Subcutaneous abdominal adipose tissue (tissue), 5 donors: ENCODE measurements around the gene ODF2.
"Not testable (repeated sequence)": the region's sequence is repeated elsewhere in the genome, so short reads cannot be mapped to it uniquely, and the experiment has no call there.

ENCODE experiments used
- H3K27ac ChIP-seq: one replicate; pipeline ENCODE4 v1.7.0; 2013; ENCODE audit warnings: low read depth, mild to moderate bottlenecking, inconsistent platforms, low read length, moderate library complexity
- H3K27me3 ChIP-seq, 5 donors: one replicate each; pipeline ENCODE4 v1.7.0; 2013; ENCODE audit warnings: low read length in 5 of 5, inconsistent platforms in 1 of 5; ENCODE audit not compliant: control insufficient read depth in 5 of 5, insufficient read depth in 4 of 5
- H3K36me3 ChIP-seq, 5 donors: one replicate each; pipeline ENCODE4 v1.7.0; 2013; ENCODE audit warnings: low read length in 5 of 5; ENCODE audit not compliant: control insufficient read depth in 5 of 5, insufficient read depth in 5 of 5
- H3K4me1 ChIP-seq, 5 donors: one replicate each; pipeline ENCODE4 v1.7.0; 2013; ENCODE audit warnings: low read length in 5 of 5, mild to moderate bottlenecking in 3 of 5, moderate library complexity in 1 of 5; ENCODE audit not compliant: control insufficient read depth in 5 of 5, insufficient read depth in 5 of 5
- H3K4me3 ChIP-seq, 5 donors: one replicate each; pipeline ENCODE4 v1.7.0; 2013; ENCODE audit warnings: low read length in 5 of 5, low read depth in 1 of 5
- H3K9ac ChIP-seq, 5 donors: one replicate each; pipeline ENCODE4 v1.7.0; 2013; ENCODE audit warnings: low read length in 5 of 5, mild to moderate bottlenecking in 4 of 5, moderate library complexity in 3 of 5
- H3K9me3 ChIP-seq, 5 donors: one replicate each; pipeline ENCODE4 v1.7.0; 2013; ENCODE audit warnings: low read length in 5 of 5; ENCODE audit not compliant: control insufficient read depth in 5 of 5
- donor health status: healthy.
- donor health status: healthy.
- donor health status: healthy.
- donor health status: healthy.
- donor health status: healthy.

ODF2 gene

GRCh38 chr9:128415281-128415680, 40.5 kb upstream of the ODF2 start:
- Histone ChIP-seq H3K4me3 (no peak overlapping the region), H3K4me1 (peaks cover 5 to 19% (median 14%) of the 10 kb centered on the region in 5 donors), H3K9me3 (no peaks in the 10 kb centered on the region), H3K36me3 (no peaks in the 10 kb centered on the region), H3K9ac (no peak overlapping the region), H3K27me3 (peaks cover 16 to 31% (median 26%) of the 10 kb centered on the region in 5 donors), H3K27ac (no peak overlapping the region)

- no peak overlapping the region for H3K4me3 ChIP-seq
- no peaks in the 10 kb centered on the region for H3K36me3 ChIP-seq
- H3K27me3 ChIP-seq = peaks cover 16 to 31% (median 26%) of the 10 kb centered on the region in 5 donors
- H3K9ac ChIP-seq = no peak overlapping the region
- H3K27ac ChIP-seq = no peak overlapping the region
- peaks cover 5 to 25% (median 17%) of the 10 kb centered on the region in 5 donors for H3K4me1 ChIP-seq
- H3K9me3 ChIP-seq = no peaks in the 10 kb centered on the region
Observed at GRCh38 chr9:128416014-128416413, 39.8 kb upstream of the ODF2 start.

GRCh38 chr9:128416432-128417019, 39.3 kb upstream of the ODF2 start:
- peaks cover 16 to 29% (median 26%) of the 10 kb centered on the region in 5 donors for H3K27me3 ChIP-seq
- H3K4me3 ChIP-seq = no peak overlapping the region
- H3K27ac ChIP-seq = no peak overlapping the region
- peaks cover 5 to 30% (median 21%) of the 10 kb centered on the region in 5 donors for H3K4me1 ChIP-seq
- no peak overlapping the region for H3K9ac ChIP-seq
- H3K36me3 ChIP-seq = no peaks in the 10 kb centered on the region
- no peaks in the 10 kb centered on the region for H3K9me3 ChIP-seq

DNA sequence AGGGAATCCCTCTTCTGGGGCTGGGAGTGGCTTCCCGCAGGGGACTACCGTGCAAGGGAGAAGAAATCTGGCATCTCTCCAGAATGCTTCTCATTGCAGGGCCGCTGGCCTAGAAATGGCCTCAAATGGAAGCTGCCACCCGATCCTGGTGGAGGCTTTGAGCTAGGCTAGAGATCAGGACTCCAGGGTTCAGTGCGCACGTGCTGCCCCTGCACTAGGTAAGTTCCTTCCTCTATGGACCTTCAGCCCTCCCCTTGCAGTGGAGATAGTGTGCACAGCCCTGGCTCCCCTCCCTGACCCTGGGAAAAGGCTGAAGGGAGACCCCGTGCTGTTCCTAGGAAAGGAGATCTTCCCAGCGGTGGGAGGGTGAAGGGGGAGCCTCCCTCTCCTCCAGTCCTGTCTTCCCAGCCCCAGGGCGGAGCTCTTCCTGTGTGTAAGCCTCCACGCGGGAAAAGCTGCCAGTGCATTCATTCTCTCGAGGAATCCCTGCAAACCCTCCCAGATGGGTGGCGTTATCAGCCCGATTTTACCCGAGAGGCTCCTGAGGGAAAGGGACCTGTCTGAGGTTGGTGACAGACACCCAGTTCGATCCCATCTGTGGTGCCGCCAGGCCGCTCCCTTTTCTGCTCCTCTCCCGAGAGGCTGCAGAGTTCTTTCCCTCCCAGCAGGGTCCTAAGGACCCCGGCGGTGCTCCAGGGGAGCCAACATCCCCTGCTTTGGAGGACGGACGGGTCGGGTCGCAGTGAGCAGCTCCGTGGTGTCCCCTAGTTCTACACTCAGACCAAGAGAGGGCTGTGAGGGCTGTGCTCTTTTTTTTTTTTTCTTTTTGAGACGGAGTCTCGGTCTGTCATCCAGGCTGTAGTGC, 36.5 kb upstream of the ODF2 start:
- Histone ChIP-seq H3K36me3 (peaks cover 0 to 8% (median under 1%) of the 10 kb centered on the region in 5 donors), H3K4me1 (peaks cover 5 to 32% (median 23%) of the 10 kb centered on the region in 5 donors), H3K27ac (no peak overlapping the region), H3K9ac (peak overlapping the region; percentile 9 to 73 (median 56)), H3K27me3 (peaks cover 11 to 28% (median 17%) of the 10 kb centered on the region in 5 donors), H3K9me3 (no peaks in the 10 kb centered on the region), H3K4me3 (peak overlapping the region; percentile 58 to 87 (median 76))

- Histone ChIP-seq H3K36me3 (peaks cover 0 to 10% (median 3%) of the 10 kb centered on the region in 5 donors), H3K27me3 (peaks cover 3 to 22% (median 12%) of the 10 kb centered on the region in 5 donors), H3K4me3 (peak overlapping the region; percentile 58 to 87 (median 76)), H3K9me3 (no peaks in the 10 kb centered on the region), H3K9ac (peak overlapping the region in 4 of 5 donors; percentile 59 to 73 (median 68)), H3K4me1 (peaks cover 5 to 32% (median 23%) of the 10 kb centered on the region in 5 donors), H3K27ac (peak overlapping the region; percentile 62)
Observed at GRCh38 chr9:128420060-128420650, 35.7 kb upstream of the ODF2 start.

DNA sequence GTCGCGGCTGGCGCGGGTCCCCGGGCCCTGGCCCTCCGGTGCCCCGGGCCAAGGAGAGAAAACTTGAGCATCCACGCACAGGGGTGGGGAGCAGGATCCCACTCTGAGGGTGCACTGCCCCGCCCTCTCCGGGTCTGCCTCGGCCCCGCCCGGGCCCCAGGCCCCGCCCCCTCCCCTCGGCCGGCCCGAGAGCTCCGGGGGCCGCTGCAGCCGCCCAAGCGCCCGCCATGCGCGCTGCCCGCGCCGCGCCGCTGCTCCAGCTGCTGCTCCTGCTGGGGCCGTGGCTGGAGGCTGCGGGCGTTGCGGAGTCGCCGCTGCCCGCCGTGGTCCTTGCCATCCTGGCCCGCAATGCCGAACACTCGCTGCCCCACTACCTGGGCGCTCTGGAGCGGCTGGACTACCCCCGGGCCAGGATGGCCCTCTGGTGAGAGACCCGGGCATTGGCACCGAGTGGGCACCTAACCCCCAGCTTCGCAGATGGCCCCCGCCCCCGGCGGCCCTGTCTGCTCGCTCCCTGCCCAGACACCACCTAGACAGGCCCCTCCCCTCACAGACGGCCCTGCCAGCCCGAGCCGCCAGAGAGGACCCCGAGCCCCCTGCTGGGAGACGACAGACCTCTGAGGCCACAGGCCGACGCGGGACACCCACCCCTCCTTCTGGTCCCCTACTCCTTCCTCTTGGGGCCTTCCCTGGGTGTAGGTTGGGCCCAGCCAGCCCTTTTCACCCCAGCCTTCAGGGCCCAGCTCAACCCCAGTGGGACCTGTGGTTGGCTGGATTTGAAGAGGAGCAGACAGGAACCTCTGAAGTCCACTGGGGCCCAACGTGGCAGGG, 34.9 kb upstream of the ODF2 start, which contains the start of gene CERCAM:
CERCAM (plus strand) TSS at position 207 of the 831 bp plus-strand sequence; CDS start at position 228, 21 bp downstream.
- Histone ChIP-seq H3K4me1 (peaks cover 5 to 32% (median 23%) of the 10 kb centered on the region in 5 donors), H3K9me3 (no peaks in the 10 kb centered on the region), H3K27me3 (peaks cover 0 to 19% (median 9%) of the 10 kb centered on the region in 5 donors), H3K4me3 (peak within 1 kb of the TSS; percentile 58 to 87 (median 76)), H3K36me3 (peaks cover 0 to 10% (median 3%) of the 10 kb centered on the region in 5 donors), H3K27ac (peak within 1 kb of the TSS; percentile 62), H3K9ac (peak within 1 kb of the TSS; percentile 56 to 84 (median 68))

- Histone ChIP-seq H3K9ac (peak overlapping the region in 4 of 5 donors; percentile 34 to 84 (median 65)), H3K36me3 (peaks cover 0 to 10% (median 3%) of the 10 kb centered on the region in 5 donors), H3K27me3 (peaks cover 0 to 12% (median 7%) of the 10 kb centered on the region in 5 donors), H3K4me1 (peaks cover 5 to 32% (median 23%) of the 10 kb centered on the region in 5 donors), H3K4me3 (peak overlapping the region; percentile 57 to 87 (median 76)), H3K27ac (peak overlapping the region; percentile 50), H3K9me3 (no peaks in the 10 kb centered on the region)
Observed at GRCh38 chr9:128421482-128421996, 34.3 kb upstream of the ODF2 start.

DNA sequence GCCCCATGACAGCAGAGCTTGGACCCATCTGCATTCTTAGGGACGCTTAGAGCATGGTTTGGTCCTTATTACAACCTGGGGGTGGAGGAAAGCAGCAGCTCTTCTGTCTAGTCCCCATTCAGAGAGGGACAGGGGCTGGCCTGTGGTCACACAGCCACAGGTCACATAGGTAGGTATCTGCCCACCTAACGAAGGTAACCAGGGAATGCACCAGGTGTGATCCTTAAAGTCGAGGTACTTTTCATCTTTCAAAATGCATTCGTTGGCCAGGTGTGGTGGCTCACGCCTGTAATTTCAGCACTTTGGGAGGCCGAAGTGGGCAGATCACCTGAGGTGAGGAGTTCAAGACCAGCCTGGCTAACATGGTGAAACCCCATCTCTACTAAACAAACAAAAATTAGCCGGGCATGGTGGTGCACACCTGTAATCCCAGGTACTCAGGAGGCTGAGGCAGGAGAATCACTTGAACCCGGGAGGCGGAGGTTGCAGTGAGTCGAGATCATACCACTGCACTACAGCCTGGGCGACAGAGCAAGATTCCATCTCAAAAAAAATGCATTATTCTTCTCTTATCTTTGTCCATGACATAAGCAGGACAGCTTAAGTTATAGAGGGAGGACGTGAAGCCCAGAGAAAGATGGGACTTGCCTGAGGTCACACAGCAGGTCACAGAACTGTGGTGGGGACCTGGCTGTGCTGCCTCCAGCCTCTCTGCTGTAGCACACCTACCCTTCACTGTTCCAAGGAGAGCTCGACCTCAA, 33.6 kb upstream of the ODF2 start:
- H3K27me3 ChIP-seq, H3K9me3 ChIP-seq: not testable (repeated sequence)
- Histone ChIP-seq H3K9ac (peak overlapping the region in 1 of 5 donors; percentile 19), H3K4me3 (peak overlapping the region in 1 of 5 donors; percentile 17), H3K4me1 (peaks cover 5 to 32% (median 23%) of the 10 kb centered on the region in 5 donors), H3K36me3 (peaks cover 0 to 10% (median 3%) of the 10 kb centered on the region in 5 donors), H3K27ac (peak overlapping the region; percentile 50)
